ENCODE measurements around the gene ERBB3.
A peak's percentile ranks its signal among the peaks of the same experiment; 100 is the strongest.
"Not testable (repeated sequence)": the region's sequence is repeated elsewhere in the genome, so short reads cannot be mapped to it uniquely, and the experiment has no call there.

The ERBB3 gene

DNA sequence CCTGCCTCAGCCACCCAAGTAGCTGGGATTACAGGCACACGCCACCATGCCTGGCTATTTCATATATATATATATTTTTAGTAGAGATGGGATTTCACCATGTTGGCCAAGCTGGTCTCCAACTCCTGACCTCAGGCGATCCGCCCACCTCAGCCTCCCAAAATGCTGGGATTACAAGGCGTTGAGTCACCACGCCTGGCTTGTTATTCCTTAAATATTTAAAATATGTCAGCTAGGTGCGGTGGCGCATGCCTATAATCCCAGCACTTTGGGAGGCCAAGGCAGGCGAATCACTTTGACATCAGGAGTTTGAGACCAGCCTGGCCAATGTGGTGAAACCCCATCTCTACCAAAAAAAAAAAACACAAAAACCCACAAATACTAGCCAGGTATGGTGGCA lies 20.0 kb upstream of the ERBB3 start:
- not testable (repeated sequence) for H3K36me3 ChIP-seq (ENCODE audit: insufficient read depth, low read length); H3K4me1 ChIP-seq (ENCODE audit: insufficient read depth, low read length); H3K9ac ChIP-seq (ENCODE audit: low read depth, low read length); H3K9me3 ChIP-seq (ENCODE audit: control insufficient read depth, insufficient read depth, low read length)

DNA sequence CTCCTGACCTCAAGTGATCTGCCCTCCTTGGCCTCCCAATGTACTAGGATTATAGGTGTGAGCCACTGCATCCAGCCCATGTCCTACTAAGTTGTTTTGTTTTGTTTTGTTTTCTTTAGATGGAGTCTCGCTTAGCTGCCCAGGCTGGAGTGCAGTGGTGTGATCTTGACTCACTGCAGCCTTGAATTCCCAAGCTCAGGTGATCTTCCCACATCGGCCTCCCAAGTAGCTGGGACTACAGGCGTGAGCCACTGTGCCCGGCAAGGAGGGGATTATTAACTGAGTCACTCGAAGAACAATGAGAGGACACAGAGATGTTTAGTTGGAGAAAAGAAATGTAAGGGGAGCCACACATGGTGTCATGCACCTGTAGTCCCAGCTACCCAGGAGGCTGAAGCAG lies 18.0 kb upstream of the ERBB3 start:
- Histone ChIP-seq H3K9me3 (ENCODE audit: control insufficient read depth, insufficient read depth, low read length) (no peaks in the 10 kb centered on the region), H3K9ac (ENCODE audit: low read depth, low read length) (no peak overlapping the region), H3K4me1 (ENCODE audit: insufficient read depth, low read length) (no peaks in the 10 kb centered on the region), H3K36me3 (ENCODE audit: insufficient read depth, low read length) (no peaks in the 10 kb centered on the region)

DNA sequence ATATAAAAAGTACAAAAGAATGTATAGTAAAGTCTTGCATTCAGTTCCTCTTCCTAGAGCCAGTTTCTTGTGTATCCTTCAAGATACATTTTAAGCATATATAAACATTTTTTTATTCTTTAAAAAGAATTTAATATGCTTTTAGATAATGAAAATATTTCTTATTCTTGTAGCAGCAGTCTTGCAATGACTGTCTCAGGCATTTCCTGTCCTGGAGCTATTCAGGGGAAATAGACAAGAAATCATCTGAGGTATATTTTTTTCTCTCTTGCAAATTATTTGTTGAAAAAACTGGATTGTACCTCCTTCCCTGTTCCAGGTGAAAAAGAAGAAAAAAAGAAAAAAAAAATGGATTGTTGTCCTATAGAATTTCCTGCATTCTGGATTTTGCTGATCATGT lies 17.0 kb upstream of the ERBB3 start:
- Histone ChIP-seq H3K9me3 (ENCODE audit: control insufficient read depth, insufficient read depth, low read length) (no peaks in the 10 kb centered on the region), H3K36me3 (ENCODE audit: insufficient read depth, low read length) (no peaks in the 10 kb centered on the region), H3K4me1 (ENCODE audit: insufficient read depth, low read length) (no peaks in the 10 kb centered on the region), H3K9ac (ENCODE audit: low read depth, low read length) (no peak overlapping the region)

DNA sequence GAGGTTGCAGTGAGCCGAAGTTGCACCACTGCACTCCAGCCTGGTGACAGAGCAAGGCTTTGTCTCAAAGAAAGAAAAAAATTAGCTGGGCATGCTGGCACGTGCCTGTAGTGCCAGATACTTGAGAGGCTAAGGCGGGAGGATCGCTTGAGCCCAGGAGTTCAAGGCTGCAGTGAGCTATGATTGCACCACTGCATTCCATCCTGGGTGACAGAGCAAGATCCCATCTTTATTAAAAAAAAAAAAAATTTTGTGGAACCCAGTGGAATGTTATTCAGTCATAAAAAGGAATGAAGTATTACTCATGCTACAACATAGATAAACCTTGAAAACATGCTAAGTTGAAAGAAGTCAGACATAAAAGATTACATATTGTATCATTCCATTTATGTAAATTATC lies 8.3 kb upstream of the ERBB3 start:
- Histone ChIP-seq H3K9me3 (ENCODE audit: control insufficient read depth, insufficient read depth, low read length) (no peaks in the 10 kb centered on the region), H3K9ac (ENCODE audit: low read depth, low read length) (no peak overlapping the region), H3K36me3 (ENCODE audit: insufficient read depth, low read length) (no peaks in the 10 kb centered on the region), H3K4me1 (ENCODE audit: insufficient read depth, low read length) (no peaks in the 10 kb centered on the region)

DNA sequence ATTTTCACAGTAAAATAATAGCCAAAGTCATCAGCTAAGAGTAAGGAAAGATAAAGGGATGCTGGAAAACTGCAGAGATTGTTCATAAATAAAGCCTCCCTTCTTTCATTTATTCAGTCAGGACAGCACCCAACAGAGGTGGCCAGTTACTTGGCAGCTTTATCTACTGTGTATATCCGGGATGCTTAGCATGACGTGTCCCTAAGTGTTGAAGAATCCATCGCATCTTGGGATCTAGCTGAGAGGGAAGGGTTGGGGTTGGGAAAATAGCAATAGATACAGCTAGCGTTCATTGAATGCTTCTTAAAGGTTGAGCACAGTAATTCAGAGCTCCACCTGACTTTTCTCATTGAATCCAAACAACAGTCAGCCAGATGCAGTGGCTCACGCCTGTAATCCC lies 5.6 kb upstream of the ERBB3 start:
- Histone ChIP-seq H3K9me3 (ENCODE audit: control insufficient read depth, insufficient read depth, low read length) (no peaks in the 10 kb centered on the region), H3K9ac (ENCODE audit: low read depth, low read length) (no peak overlapping the region), H3K36me3 (ENCODE audit: insufficient read depth, low read length) (no peaks in the 10 kb centered on the region), H3K4me1 (ENCODE audit: insufficient read depth, low read length) (peaks cover 4% of the 10 kb centered on the region; the same call in 1 of the 2 replicates)

DNA sequence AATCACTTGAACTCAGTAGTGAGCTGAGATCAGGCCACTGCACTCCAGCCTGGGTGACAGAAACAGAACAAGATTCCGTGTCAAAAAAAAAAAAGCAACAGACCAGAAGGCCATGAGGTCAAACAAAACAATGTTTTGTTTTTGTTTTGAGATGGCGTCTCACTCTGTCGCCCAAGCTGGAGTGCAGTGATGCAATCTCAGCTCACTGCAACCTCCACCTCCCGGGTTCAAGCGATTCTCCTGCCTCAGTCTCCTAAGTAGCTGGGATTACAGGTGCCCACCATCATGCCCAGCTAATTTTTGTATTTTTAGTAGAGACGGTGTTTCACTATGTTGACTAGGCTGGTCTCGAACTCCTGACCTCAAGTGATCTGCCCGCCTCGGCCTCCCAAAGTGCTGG lies 2.0 kb upstream of the ERBB3 start:
- H3K9ac ChIP-seq (ENCODE audit: low read depth, low read length); H3K36me3 ChIP-seq (ENCODE audit: insufficient read depth, low read length); H3K9me3 ChIP-seq (ENCODE audit: control insufficient read depth, insufficient read depth, low read length): not testable (repeated sequence)
- H3K4me1 ChIP-seq (ENCODE audit: insufficient read depth, low read length): peaks cover 23% of the 10 kb centered on the region

DNA sequence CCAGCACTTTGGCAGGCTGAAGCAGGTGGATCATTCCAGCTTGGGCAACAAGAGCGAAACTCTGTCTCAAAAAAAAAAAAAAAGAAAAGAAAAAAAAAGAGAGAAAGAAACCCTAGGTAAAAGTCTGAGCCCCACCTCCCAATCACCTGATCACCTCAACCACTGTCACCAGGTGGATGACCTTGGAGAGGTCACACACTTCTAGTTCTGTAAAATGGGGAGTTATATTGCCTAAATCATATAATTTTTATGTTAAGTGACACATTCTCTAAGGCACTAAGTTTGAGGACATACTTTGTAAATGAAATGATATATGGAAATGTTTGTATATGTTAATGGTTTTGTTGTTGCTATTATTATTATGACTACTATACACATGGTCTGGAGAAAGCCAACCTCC lies 1.5 kb upstream of the ERBB3 start:
- Histone ChIP-seq H3K9me3 (ENCODE audit: control insufficient read depth, insufficient read depth, low read length) (no peaks in the 10 kb centered on the region), H3K36me3 (ENCODE audit: insufficient read depth, low read length) (no peaks in the 10 kb centered on the region), H3K4me1 (ENCODE audit: insufficient read depth, low read length) (peaks cover 23% of the 10 kb centered on the region), H3K9ac (ENCODE audit: low read depth, low read length) (peak overlapping the region; percentile 86; the same call in 1 of the 2 replicates)

DNA sequence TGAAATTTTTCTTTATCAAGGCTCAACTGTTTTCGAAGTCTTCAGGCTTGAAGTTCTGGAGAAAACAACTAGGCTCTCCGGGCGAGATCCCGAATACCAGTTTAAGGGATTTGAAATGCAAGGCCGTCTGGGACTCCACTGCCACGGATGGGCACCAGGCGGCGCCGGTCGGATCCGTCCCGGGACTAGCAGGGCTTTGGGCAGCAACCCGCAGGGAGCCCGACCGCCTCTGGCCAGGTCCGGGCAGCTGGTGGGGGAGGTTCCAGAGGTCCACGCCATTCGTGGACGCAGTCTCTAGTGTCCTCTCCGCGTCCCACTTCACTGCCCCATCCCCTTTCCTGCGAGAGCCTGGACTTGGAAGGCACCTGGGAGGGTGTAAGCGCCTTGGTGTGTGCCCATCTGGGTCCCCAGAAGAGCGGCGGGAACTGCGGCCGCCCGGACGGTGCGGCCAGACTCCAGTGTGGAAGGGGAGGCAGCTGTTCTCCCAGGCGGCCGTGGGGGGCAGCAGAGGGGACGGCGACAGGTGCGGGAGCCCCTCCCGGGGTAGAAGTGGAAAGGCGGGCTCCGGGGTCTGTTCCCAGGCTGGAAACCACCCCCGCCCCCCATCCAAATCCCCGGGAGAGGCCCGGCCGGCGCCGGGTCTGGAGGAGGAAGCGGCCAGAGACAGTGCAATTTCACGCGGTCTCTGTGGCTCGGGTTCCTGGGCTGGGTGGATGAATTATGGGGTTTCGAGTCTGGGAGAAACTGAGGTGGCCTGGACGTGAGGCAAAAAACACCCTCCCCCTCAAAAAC lies 838 bp upstream of the ERBB3 start:
- Histone ChIP-seq H3K36me3 (ENCODE audit: insufficient read depth, low read length) (no peaks in the 10 kb centered on the region), H3K9ac (ENCODE audit: low read depth, low read length) (peak overlapping the region; percentile 86), H3K4me1 (ENCODE audit: insufficient read depth, low read length) (peaks cover 23% of the 10 kb centered on the region), H3K9me3 (ENCODE audit: control insufficient read depth, insufficient read depth, low read length) (no peaks in the 10 kb centered on the region)

DNA sequence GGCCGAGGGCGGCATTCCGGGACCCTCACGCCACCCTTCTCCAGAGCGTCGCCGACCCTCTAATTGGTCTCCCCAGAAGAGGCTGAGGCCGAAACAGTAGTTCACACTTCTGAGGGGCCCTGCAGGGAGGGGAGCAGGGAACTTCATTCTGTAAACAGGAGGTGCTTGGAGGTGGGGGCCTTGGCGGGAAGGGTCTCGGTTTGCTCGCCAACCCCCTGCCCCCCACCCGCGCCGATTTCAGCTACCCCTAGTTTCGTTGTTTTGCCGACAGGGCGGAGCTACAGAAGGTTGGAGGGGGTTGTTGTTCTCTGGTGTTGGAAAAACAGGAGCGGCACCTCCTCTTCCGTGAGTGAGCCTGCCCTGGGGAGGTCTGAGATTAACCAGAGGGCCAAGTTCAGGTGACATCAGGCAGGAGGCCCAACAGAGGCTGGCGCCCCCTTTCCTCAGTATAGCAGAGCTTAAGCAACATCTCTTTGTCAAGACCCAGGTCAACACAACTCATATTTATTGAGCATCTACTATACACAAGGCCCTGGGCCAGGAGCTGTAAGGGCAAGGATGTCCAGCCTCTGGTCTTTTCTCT lies 682 bp downstream of the ERBB3 start:
- no peaks in the 10 kb centered on the region for H3K36me3 ChIP-seq (ENCODE audit: insufficient read depth, low read length)
- no peaks in the 10 kb centered on the region for H3K9me3 ChIP-seq (ENCODE audit: control insufficient read depth, insufficient read depth, low read length)
- peak overlapping the region; percentile 86 for H3K9ac ChIP-seq (ENCODE audit: low read depth, low read length)
- H3K4me1 ChIP-seq (ENCODE audit: insufficient read depth, low read length): peaks cover 23% of the 10 kb centered on the region

DNA sequence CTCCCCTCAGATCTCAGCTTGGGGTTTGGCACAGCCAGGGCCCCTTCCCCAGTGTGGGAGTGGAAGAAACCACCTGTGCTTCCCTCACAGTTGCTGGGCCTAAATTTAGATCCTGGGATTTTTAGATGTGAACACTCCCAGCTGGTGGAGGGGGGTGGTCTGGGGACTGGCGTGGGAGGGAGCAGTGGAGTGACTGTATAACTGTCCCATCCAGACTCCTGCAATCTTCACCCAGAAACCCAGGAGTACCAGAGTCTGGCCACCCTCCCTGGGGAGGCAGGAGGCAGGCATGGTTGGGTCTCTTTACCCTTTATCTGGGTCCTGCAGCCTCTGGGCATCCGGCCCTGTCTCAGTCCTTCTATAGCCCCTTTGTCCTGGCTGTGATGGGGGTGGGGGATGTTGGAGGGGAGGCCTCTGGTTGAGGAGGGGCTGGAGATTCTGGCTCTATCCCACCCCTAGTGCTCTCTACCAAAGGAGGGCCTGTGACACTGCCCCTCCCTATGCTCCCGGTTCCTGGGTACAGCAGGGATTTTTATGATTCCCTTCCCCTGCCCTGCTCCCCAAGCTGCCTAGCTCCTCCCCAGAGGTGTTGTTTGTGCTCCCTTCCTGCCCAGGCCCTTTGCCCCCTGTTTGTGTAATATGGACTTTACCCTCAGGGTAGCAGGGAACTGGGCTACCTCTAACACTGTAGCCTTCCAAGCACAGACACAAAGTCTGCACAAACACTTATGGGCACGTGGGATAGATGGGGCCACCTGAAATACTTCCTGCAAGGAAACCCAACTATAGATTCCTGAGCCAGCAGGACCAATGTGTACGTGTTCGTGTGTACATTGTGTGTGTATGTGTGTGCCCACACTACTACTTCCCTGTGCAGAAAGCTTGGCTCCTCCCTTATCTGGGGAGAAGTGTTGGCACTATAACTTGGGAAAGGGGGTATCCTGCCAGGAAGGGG lies 1.7 kb downstream of the ERBB3 start:
- H3K4me1 ChIP-seq (ENCODE audit: insufficient read depth, low read length): peaks cover 32% of the 10 kb centered on the region
- peak overlapping the region; percentile 86 for H3K9ac ChIP-seq (ENCODE audit: low read depth, low read length)
- no peaks in the 10 kb centered on the region for H3K9me3 ChIP-seq (ENCODE audit: control insufficient read depth, insufficient read depth, low read length)
- no peaks in the 10 kb centered on the region; the same call in 1 of the 2 replicates for H3K36me3 ChIP-seq (ENCODE audit: insufficient read depth, low read length)

DNA sequence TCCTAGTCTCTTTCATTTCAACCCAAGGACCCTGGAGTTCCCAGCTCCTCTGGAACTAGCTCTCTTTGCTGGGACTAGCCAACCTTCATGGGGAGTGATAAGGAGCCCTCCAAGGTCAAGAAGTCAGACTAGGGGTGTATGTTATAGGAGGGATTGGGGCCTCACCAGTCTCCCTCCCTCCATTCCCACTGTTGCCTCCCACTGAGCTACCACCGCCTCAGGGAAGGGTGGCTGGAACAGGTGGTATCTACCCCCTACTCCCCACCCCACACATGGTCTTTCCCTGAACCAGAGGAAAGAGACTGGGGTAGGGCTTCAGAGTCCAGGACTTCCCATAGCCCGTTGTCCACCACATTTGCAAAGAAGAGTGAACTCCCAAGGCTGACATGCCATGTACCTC lies 2.4 kb downstream of the ERBB3 start:
- H3K9ac ChIP-seq (ENCODE audit: low read depth, low read length): no peak overlapping the region
- H3K36me3 ChIP-seq (ENCODE audit: insufficient read depth, low read length): no peaks in the 10 kb centered on the region; the same call in 1 of the 2 replicates
- no peaks in the 10 kb centered on the region for H3K9me3 ChIP-seq (ENCODE audit: control insufficient read depth, insufficient read depth, low read length)
- H3K4me1 ChIP-seq (ENCODE audit: insufficient read depth, low read length): peaks cover 32% of the 10 kb centered on the region

DNA sequence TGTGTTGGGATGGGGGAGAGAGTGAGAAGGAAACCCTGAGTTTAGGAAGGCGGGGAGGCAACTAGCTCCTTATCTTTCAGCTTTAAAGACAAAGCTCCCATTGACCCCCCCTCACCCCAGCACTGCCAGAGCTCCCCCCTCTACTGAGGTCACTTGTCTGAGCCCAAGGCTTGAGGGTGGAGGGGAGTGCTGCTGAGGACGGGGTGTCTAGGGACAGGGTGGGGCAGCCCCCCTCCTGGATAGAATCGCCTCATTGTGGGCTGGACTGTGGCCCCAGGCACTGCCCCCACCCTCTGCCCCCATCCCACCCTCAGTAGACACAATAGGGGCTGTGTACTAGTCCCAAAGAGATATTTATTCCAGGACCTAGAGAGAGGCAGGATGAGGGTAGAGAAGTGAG lies 3.0 kb downstream of the ERBB3 start:
- H3K4me1 ChIP-seq (ENCODE audit: insufficient read depth, low read length): peaks cover 32% of the 10 kb centered on the region
- no peak overlapping the region for H3K9ac ChIP-seq (ENCODE audit: low read depth, low read length)
- no peaks in the 10 kb centered on the region; the same call in 1 of the 2 replicates for H3K36me3 ChIP-seq (ENCODE audit: insufficient read depth, low read length)
- H3K9me3 ChIP-seq (ENCODE audit: control insufficient read depth, insufficient read depth, low read length): no peaks in the 10 kb centered on the region

DNA sequence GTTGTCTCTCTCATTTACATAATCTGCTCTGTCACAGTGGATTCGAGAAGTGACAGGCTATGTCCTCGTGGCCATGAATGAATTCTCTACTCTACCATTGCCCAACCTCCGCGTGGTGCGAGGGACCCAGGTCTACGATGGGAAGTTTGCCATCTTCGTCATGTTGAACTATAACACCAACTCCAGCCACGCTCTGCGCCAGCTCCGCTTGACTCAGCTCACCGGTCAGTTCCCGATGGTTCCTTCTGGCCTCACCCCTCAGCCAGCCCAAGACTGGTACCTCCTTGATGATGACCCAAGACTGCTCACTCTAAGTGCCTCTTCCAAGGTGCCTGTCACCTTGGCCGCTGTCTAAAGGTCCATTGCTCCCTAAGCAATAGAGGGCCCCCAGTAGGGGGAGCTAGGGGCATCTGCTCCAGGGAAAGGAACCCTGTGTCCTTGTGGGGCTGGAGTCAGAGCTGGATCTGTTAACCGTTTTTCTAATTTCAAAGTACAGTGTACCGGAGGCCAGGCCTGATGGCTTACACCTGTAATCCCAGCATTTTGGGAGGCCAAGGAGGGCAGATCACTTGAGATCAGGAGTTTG lies 5.1 kb downstream of the ERBB3 start:
- Histone ChIP-seq H3K36me3 (ENCODE audit: insufficient read depth, low read length) (no peaks in the 10 kb centered on the region; the same call in 1 of the 2 replicates), H3K9me3 (ENCODE audit: control insufficient read depth, insufficient read depth, low read length) (no peaks in the 10 kb centered on the region), H3K9ac (ENCODE audit: low read depth, low read length) (no peak overlapping the region), H3K4me1 (ENCODE audit: insufficient read depth, low read length) (peaks cover 29% of the 10 kb centered on the region)

DNA sequence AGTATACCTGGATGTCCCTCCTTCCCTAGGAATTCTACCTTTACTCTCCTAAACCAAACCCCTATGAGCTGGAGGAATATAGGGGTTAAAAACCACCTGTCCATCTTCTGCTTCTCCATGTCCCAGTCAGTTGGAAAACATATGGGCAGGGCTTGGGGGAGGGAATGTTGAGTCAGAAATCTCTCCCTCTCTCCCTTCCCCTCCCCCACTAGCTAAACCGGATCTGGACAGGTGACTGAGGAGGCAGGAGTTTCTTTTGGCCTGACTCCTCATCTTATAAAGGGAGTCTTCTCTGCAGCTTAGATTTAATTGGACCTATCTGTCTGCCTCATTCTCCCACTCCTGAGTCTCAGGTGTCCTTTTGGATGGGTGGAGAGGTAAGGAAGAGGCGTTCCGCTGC lies 6.1 kb downstream of the ERBB3 start:
- Histone ChIP-seq H3K9ac (ENCODE audit: low read depth, low read length) (no peak overlapping the region), H3K9me3 (ENCODE audit: control insufficient read depth, insufficient read depth, low read length) (no peaks in the 10 kb centered on the region), H3K36me3 (ENCODE audit: insufficient read depth, low read length) (no peaks in the 10 kb centered on the region; the same call in 1 of the 2 replicates), H3K4me1 (ENCODE audit: insufficient read depth, low read length) (peaks cover 28% of the 10 kb centered on the region)
